HG03159 (cell line): ENCODE data around the gene IL1RL2.

Experiments
- ATAC-seq: cut with Tn5 transposase; IDR thresholded peaks from one replicate; pipeline ENCODE4 v1.9.1; 2021; ENCODE audit warnings: mild to moderate bottlenecking, moderate library complexity; ENCODE audit not compliant: unreplicated experiment

The IL1RL2 gene

DNA sequence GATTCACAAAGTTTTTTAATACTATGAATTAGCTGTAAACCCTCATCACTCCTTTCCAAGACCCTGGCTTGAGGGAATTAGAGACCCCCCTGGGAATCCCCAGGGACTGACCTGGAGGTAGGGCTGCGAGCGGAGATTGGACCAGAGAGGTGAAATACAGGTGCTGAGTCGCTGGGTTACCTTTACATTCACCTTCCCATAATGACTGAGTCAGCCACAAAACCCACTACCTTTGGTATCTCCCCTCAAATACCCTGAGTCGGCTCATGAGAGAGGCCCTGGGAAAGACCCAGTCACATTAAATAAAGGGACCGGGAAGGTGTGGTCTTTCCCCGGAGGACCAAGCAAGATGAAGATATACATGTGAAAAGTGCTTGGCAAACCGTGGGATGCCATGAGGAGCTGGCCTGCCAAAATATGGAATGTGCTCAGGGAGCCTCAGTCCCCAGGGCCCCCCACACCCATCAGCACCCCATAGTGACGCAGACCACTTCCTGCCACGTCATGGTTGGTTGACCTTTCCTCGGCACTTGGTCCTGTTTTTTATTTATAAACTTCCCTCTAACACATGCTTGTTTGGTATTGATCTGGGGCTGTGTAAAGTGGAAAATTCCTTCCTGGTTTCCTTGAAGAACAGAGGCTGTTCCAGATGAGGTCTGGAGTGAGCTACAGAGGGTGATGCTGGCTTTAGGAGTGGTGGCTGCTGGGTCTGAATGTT is 51.4 kb downstream of the IL1RL2 start:
- ATAC-seq = no peak

GRCh38 chr2:102238778-102239177 is 52.0 kb downstream of the IL1RL2 start:
- no peak for ATAC-seq

GRCh38 chr2:102239344-102239743 is 52.5 kb downstream of the IL1RL2 start:
- no peak for ATAC-seq

DNA sequence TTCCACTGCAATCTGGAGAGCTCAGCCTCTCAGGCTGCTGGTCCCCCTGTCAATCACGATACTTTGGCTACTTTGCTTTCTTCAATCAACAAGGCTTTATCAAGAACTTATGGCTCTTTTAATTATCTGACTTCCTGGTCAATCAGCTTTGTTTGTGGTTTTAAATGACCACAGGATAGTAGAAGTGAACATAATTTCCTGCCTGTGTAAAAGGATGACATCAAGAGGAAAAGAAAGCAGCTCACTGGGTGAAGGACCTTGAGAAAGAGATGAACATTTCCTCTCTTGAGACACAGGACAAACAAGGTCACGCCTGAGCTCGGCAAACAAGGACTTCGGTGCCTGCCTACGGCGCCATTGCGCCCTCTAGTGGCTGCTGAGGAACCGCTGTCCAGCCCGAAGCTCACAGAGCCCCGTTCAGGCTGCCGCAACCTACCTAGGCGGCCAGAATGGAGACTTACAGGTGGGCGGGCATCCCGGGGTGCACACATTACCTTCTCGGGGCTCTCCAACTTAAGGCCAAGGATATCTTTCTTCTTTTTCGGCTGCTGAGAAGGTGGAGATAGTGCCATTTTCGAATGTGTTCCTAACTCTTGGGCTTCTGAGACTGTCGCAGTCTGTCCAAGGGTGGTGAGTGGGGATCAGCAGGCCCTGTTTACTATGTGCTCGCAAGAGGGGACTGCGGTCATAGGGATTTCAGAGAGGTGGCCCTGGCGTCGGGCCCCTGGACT is 54.0 kb downstream of the IL1RL2 start:
- peak; percentile 80 for ATAC-seq

- no peak for ATAC-seq
Measured at GRCh38 chr2:102241616-102242305, 54.9 kb downstream of the IL1RL2 start.

DNA sequence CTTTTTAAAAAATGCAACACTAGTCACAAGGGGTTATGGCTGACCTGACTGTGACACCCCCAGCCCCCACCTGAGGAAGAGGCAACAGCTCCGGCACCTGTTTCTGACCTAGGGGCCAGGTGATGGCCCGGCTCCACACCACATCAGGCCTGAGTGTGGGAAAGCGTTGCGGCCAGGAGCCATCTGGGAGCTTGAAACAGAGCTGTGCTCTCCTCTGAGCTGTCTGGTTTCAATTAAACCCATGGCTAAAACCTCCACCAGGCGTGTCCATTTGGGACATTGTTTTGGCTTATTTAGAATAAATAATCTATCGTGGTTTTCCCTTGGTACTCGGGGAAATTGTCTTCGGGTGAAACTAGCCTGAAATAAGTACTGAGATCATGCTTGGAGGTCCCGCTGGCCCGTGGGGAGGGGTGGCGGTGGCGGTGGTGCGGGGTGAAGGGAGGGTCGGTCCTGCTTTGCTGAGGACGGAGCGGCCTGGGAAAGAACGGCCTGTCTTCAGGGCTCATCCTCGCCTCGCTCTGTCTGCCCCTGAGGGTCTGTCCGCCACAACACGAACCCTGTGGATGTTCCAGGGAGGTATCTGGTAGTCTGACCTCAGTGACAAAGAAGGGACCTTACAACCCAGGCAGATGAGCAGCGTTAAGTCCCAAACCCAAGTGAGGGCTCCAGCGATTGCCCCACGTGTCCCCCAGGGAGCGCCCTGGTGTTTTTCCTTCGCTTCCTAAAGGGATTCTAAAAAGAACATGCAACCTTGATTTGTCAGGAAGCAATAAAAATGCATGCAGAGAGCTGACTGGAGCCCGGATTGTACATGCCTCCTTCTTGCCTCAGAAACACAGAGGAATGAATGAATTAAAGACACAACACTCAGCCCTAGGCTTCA is 58.7 kb downstream of the IL1RL2 start:
- no peak for ATAC-seq

GRCh38 chr2:102250278-102250821 is 63.5 kb downstream of the IL1RL2 start:
- no peak for ATAC-seq

- no peak for ATAC-seq
Measured at GRCh38 chr2:102251042-102251848, 64.4 kb downstream of the IL1RL2 start.

DNA sequence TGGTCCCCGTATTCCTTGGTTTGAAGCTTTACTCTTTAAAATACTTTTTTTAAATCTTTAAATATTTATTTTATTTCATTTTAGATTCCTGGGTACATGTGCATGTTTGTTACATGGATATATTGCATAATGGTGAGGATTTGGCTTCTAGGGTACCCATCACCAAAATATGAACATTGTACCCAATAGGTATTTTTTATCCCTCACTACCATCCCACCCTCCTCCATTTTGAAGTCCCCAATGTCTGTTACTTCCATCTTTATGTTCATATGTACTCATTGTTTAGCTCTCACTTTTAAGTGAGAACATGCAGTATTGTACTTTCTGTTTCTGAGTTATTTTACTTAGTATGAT is 65.0 kb downstream of the IL1RL2 start:
- ATAC-seq = no peak

DNA sequence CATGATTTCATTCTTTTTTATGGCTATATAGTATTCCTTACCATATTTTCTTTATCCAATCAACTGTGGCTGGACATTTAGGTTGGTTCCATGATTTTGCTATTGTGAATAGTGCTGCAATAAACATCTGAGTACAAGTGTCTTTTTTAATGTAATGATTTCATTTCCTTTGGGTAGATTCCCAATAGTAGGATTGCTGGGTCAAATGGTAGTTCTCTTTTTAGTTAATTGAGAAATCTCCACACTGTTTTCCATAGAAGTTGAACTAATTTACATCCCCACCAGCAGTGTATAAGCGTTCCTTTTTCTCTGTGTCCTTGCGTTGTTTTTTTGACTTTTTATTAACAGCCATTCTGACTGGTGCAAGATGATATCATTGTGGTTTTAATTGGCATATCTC is 65.4 kb downstream of the IL1RL2 start:
- ATAC-seq = no peak

GRCh38 chr2:102253140-102253752 is 66.4 kb downstream of the IL1RL2 start:
- ATAC-seq = no peak

- ATAC-seq = no peak
Measured at GRCh38 chr2:102253753-102254150, 66.9 kb downstream of the IL1RL2 start.

- no peak for ATAC-seq
Measured at GRCh38 chr2:102256276-102256675, 69.5 kb downstream of the IL1RL2 start.

- no peak for ATAC-seq
Measured at GRCh38 chr2:102256874-102257462, 70.1 kb downstream of the IL1RL2 start.

- ATAC-seq = no peak
Measured at GRCh38 chr2:102258025-102258385, 71.2 kb downstream of the IL1RL2 start.

GRCh38 chr2:102258386-102259074 is 71.7 kb downstream of the IL1RL2 start:
- ATAC-seq = no peak

GRCh38 chr2:102261467-102262135 is 74.8 kb downstream of the IL1RL2 start:
- ATAC-seq = no peak
